T-helper 2 cell (primary cell): ENCODE measurements around the gene MVB12A.
A peak's percentile ranks its signal among the peaks of the same experiment; 100 is the strongest.

Experiments used
- DNase-seq, 5 experiments: peaks; one replicate each; pipeline versions ENCODE4 v3.0.0 to v3.0.0-alpha.2; 2012 to 2022

MVB12A gene

GRCh38 chr19:17447704-17448130 lies 27.9 kb downstream of the MVB12A start:
- DNase-seq: no peak

GRCh38 chr19:17448131-17448967 lies 28.5 kb downstream of the MVB12A start, which contains the start of gene TMEM221:
Gene TMEM221, minus strand, starts transcription at chr19:17448668. Its CDS starts 206 bp downstream, at chr19:17448462.
- peak; percentile 18 to 51 (median 35) for DNase-seq

- peak in 2 of 5 experiments; percentile 19 to 74 for DNase-seq
Measured at GRCh38 chr19:17450264-17451075, 30.6 kb downstream of the MVB12A start.

GRCh38 chr19:17451820-17452219 lies 32.0 kb downstream of the MVB12A start:
- no peak for DNase-seq

GRCh38 chr19:17454576-17455071 lies 34.8 kb downstream of the MVB12A start:
- DNase-seq: no peak

- DNase-seq: no peak
Measured at GRCh38 chr19:17455308-17456123, 35.7 kb downstream of the MVB12A start.

GRCh38 chr19:17456127-17456526 lies 36.3 kb downstream of the MVB12A start:
- DNase-seq: no peak

GRCh38 chr19:17457616-17458015 lies 37.8 kb downstream of the MVB12A start:
- no peak for DNase-seq

GRCh38 chr19:17458970-17459369 lies 39.1 kb downstream of the MVB12A start:
- DNase-seq: no peak

GRCh38 chr19:17460372-17461230 lies 40.8 kb downstream of the MVB12A start, which contains the start of gene NXNL1:
Gene NXNL1, minus strand, starts transcription at chr19:17460926. Its CDS starts 57 bp downstream, at chr19:17460869.
- no peak for DNase-seq

GRCh38 chr19:17466487-17466850 lies 46.6 kb downstream of the MVB12A start:
- DNase-seq: no peak

GRCh38 chr19:17467471-17468301 lies 47.8 kb downstream of the MVB12A start:
- DNase-seq: no peak

GRCh38 chr19:17468302-17469091 lies 48.6 kb downstream of the MVB12A start:
- no peak for DNase-seq

- no peak for DNase-seq
Measured at GRCh38 chr19:17469092-17469480, 49.2 kb downstream of the MVB12A start.

- DNase-seq: peak; percentile 80 to 94 (median 92)
Measured at GRCh38 chr19:17469481-17470067, 49.7 kb downstream of the MVB12A start.

GRCh38 chr19:17470068-17470841 lies 50.4 kb downstream of the MVB12A start, which contains the start of gene SLC27A1:
Gene SLC27A1, plus strand, starts transcription at chr19:17470524. Its CDS starts 17 bp downstream, at chr19:17470541.
- DNase-seq: peak; percentile 79 to 95 (median 87)

- no peak for DNase-seq
Measured at GRCh38 chr19:17471410-17472125, 51.7 kb downstream of the MVB12A start.
